ENCODE measurements around the gene BANF1. TPM values are rescaled to one million over a fixed set of nuclear protein-coding genes. Genes with fewer than 3 reads are reported as not detected.

Gene BANF1
- total and polyA plus RNA-seq, 2 of the 13 experiments (the other 11 are each of a cell fraction or from before 2014, with no cell fraction given) = 40.5 to 86.5 TPM

DNA sequence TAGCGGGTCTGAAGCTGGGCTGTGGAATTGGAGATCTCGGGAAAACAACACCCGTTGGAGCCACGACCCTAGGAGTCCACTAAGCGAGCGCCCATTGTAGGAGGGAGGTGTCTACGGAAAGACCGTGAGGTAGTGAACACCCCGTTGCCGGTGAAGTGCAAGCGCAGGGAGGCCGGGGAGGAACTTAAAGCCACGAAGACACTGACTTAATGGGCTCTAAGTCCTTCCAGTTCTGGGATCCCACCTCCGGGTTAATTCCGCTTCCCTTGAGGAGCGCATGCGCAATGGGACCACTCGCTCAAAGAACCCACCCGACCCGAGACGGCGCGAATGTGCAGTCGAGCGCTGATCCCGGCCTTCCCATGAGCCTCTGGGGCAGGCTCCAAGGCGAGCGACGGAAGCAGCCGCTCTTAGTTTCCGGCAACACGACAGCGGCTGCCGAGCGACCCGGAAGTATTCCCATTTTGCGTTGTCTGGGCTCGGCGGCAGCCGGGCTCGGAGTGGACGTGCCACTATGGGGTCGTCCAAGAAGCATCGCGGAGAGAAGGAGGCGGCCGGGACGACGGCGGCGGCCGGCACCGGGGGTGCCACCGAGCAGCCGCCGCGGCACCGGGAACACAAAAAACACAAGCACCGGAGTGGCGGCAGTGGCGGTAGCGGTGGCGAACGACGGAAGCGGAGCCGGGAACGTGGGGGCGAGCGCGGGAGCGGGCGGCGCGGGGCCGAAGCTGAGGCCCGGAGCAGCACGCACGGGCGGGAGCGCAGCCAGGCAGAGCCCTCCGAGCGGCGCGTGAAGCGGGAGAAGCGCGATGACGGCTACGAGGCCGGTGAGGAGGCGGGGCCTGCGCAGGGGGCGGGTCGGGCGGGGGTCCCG is 40.8 kb upstream of the BANF1 start, which contains the start of gene SART1 (continued):
- TF ChIP-seq, protein P1, sequence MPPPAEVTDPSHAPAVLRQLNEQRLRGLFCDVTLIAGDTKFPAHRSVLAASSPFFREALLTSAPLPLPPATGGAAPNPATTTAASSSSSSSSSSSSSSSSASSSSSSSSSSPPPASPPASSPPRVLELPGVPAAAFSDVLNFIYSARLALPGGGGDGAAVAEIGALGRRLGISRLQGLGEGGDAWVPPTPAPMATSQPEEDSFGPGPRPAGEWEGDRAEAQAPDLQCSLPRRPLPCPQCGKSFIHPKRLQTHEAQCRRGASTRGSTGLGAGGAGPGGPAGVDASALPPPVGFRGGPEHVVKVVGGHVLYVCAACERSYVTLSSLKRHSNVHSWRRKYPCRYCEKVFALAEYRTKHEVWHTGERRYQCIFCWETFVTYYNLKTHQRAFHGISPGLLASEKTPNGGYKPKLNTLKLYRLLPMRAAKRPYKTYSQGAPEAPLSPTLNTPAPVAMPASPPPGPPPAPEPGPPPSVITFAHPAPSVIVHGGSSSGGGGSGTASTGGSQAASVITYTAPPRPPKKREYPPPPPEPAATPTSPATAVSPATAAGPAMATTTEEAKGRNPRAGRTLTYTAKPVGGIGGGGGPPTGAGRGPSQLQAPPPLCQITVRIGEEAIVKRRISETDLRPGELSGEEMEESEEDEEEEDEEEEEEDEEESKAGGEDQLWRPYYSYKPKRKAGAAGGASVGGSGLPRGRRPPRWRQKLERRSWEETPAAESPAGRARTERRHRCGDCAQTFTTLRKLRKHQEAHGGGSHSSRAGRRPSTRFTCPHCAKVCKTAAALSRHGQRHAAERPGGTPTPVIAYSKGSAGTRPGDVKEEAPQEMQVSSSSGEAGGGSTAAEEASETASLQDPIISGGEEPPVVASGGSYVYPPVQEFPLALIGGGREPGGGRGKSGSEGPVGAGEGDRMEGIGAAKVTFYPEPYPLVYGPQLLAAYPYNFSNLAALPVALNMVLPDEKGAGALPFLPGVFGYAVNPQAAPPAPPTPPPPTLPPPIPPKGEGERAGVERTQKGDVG (CRISPR knock-in tag; IDR thresholded peaks at IDR 0.05; ENCODE audit: borderline replicate concordance) = no peak
- TF ChIP-seq TMF1 (CRISPR knock-in tag; IDR thresholded peaks at IDR 0.05; ENCODE audit: low read depth) = 0 out of 2 replicates have a peak, but pooled peaks have one; percentile 19
- TF ChIP-seq, protein P2, sequence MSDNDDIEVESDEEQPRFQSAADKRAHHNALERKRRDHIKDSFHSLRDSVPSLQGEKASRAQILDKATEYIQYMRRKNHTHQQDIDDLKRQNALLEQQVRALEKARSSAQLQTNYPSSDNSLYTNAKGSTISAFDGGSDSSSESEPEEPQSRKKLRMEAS (IDR thresholded peaks at IDR 0.05) = peak; percentile 74
- peak; percentile 92 for TF ChIP-seq IKZF4 (CRISPR knock-in tag; IDR thresholded peaks at IDR 0.05; ENCODE audit: borderline replicate concordance, low read depth, not compliant biosample characterization)
- TF ChIP-seq ZNF746 (CRISPR knock-in tag; IDR thresholded peaks at IDR 0.05) = no peak
- peak; percentile 91 for TF ChIP-seq ZNF768 (CRISPR knock-in tag; IDR thresholded peaks at IDR 0.05)
- TF ChIP-seq YEATS2 (CRISPR knock-in tag; IDR thresholded peaks at IDR 0.05; ENCODE audit: borderline replicate concordance) = peak; percentile 96
- TF ChIP-seq, protein P3, sequence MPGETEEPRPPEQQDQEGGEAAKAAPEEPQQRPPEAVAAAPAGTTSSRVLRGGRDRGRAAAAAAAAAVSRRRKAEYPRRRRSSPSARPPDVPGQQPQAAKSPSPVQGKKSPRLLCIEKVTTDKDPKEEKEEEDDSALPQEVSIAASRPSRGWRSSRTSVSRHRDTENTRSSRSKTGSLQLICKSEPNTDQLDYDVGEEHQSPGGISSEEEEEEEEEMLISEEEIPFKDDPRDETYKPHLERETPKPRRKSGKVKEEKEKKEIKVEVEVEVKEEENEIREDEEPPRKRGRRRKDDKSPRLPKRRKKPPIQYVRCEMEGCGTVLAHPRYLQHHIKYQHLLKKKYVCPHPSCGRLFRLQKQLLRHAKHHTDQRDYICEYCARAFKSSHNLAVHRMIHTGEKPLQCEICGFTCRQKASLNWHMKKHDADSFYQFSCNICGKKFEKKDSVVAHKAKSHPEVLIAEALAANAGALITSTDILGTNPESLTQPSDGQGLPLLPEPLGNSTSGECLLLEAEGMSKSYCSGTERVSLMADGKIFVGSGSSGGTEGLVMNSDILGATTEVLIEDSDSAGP (CRISPR knock-in tag; IDR thresholded peaks at IDR 0.05; ENCODE audit: borderline replicate concordance) = peak; percentile 90; the same call in 1 of the 2 replicates
- TF ChIP-seq, protein P4, sequence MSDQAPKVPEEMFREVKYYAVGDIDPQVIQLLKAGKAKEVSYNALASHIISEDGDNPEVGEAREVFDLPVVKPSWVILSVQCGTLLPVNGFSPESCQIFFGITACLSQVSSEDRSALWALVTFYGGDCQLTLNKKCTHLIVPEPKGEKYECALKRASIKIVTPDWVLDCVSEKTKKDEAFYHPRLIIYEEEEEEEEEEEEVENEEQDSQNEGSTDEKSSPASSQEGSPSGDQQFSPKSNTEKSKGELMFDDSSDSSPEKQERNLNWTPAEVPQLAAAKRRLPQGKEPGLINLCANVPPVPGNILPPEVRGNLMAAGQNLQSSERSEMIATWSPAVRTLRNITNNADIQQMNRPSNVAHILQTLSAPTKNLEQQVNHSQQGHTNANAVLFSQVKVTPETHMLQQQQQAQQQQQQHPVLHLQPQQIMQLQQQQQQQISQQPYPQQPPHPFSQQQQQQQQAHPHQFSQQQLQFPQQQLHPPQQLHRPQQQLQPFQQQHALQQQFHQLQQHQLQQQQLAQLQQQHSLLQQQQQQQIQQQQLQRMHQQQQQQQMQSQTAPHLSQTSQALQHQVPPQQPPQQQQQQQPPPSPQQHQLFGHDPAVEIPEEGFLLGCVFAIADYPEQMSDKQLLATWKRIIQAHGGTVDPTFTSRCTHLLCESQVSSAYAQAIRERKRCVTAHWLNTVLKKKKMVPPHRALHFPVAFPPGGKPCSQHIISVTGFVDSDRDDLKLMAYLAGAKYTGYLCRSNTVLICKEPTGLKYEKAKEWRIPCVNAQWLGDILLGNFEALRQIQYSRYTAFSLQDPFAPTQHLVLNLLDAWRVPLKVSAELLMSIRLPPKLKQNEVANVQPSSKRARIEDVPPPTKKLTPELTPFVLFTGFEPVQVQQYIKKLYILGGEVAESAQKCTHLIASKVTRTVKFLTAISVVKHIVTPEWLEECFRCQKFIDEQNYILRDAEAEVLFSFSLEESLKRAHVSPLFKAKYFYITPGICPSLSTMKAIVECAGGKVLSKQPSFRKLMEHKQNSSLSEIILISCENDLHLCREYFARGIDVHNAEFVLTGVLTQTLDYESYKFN (CRISPR knock-in tag; conservative IDR thresholded peaks at IDR 0.05) = peak; percentile 59; the same call in 1 of the 2 replicates
- TF ChIP-seq ZNF335 (CRISPR knock-in tag; IDR thresholded peaks at IDR 0.05) = peak; percentile 69; the same call in 1 of the 2 replicates
- TF ChIP-seq BCL6 (CRISPR knock-in tag; IDR thresholded peaks at IDR 0.05) = 0 out of 2 replicates have a peak, but pooled peaks have one; percentile 44
- no peak for TF ChIP-seq FLYWCH1 (CRISPR knock-in tag; IDR thresholded peaks at IDR 0.05)
- TF ChIP-seq, protein P5, sequence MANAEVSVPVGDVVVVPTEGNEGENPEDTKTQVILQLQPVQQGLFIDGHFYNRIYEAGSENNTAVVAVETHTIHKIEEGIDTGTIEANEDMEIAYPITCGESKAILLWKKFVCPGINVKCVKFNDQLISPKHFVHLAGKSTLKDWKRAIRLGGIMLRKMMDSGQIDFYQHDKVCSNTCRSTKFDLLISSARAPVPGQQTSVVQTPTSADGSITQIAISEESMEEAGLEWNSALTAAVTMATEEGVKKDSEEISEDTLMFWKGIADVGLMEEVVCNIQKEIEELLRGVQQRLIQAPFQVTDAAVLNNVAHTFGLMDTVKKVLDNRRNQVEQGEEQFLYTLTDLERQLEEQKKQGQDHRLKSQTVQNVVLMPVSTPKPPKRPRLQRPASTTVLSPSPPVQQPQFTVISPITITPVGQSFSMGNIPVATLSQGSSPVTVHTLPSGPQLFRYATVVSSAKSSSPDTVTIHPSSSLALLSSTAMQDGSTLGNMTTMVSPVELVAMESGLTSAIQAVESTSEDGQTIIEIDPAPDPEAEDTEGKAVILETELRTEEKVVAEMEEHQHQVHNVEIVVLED (CRISPR knock-in tag; IDR thresholded peaks at IDR 0.05; ENCODE audit: borderline replicate concordance) = peak; percentile 90
- no peak for TF ChIP-seq MAFK (conservative IDR thresholded peaks at IDR 0.05 in 1 of 2, IDR thresholded peaks at IDR 0.05 in 1 of 2; ENCODE audit: low read length in 2 of 2)
- no peak for TF ChIP-seq ZNF510 (CRISPR knock-in tag; IDR thresholded peaks at IDR 0.05; ENCODE audit: low read depth)

All from HepG2 (cell line).